Astrocyte (in vitro differentiated cells and primary cell): ENCODE results near the gene MIA. TPM values are rescaled to one million over a fixed set of nuclear protein-coding genes. Genes with fewer than 3 reads are reported as not detected.
"Not testable (repeated sequence)": the region's sequence is repeated elsewhere in the genome, so short reads cannot be mapped to it uniquely, and the experiment has no call there.

Experiments
- DNase-seq: peaks from one replicate; pipeline ENCODE4 v3.0.0-alpha.2; 2010; ENCODE audit warnings: low read depth
- FAIRE-seq: peaks from 2 replicates; lab custom pipeline; 2011; peaks lifted over from hg19 to GRCh38; lab: Jason Lieb, UNC
- H2AFZ ChIP-seq: 2 replicates; pipeline ENCODE4 v1.6.0; 2012; ENCODE audit warnings: low read depth, low read length, inconsistent platforms
- H3K27ac ChIP-seq: 2 replicates; pipeline ENCODE4 v1.5.1; 2011; ENCODE audit warnings: low read depth, low read length, inconsistent platforms
- H3K27me3 ChIP-seq: 2 replicates; pipeline ENCODE4 v1.6.0; 2011; ENCODE audit warnings: low read length, inconsistent platforms; ENCODE audit not compliant: insufficient read depth
- H3K36me3 ChIP-seq: 2 replicates; pipeline ENCODE4 v1.5.1; 2011; ENCODE audit warnings: low read length, inconsistent platforms; ENCODE audit not compliant: insufficient read depth
- H3K4me1 ChIP-seq: 2 replicates; pipeline ENCODE4 v1.5.1; 2011; ENCODE audit warnings: low read length, inconsistent platforms; ENCODE audit not compliant: insufficient read depth
- H3K4me2 ChIP-seq: 2 replicates; pipeline ENCODE4 v1.6.0; 2012; ENCODE audit warnings: low read length, inconsistent platforms
- H3K4me3 ChIP-seq: 2 replicates; pipeline ENCODE4 v1.5.1; 2011; ENCODE audit warnings: low read depth, mild to moderate bottlenecking, low read length, inconsistent platforms; ENCODE audit not compliant: insufficient read depth
- H3K79me2 ChIP-seq: 2 replicates; pipeline ENCODE4 v1.6.0; 2012; ENCODE audit warnings: mild to moderate bottlenecking, low read length, inconsistent platforms; ENCODE audit not compliant: insufficient read depth
- H3K9ac ChIP-seq: 2 replicates; pipeline ENCODE4 v1.6.0; 2012; ENCODE audit warnings: mild to moderate bottlenecking, low read length, inconsistent platforms
- H3K9me3 ChIP-seq: 2 replicates; pipeline ENCODE4 v1.5.1; 2012; ENCODE audit warnings: low read depth, mild to moderate bottlenecking, low read length, inconsistent platforms; ENCODE audit not compliant: insufficient read depth
- H4K20me1 ChIP-seq: 2 replicates; pipeline ENCODE4 v1.6.0; 2012; ENCODE audit warnings: low read length, inconsistent platforms; ENCODE audit not compliant: insufficient read depth
- H3K27ac Mint-ChIP-seq: one replicate; pipeline ENCODE4 v1.8.0; 2021; ENCODE audit warnings: mild to moderate bottlenecking, mixed read lengths; ENCODE audit not compliant: unreplicated experiment
- H3K27me3 Mint-ChIP-seq: one replicate; pipeline ENCODE4 v1.8.0; 2021; ENCODE audit warnings: low read depth, mixed read lengths; ENCODE audit not compliant: unreplicated experiment
- H3K36me3 Mint-ChIP-seq: one replicate; pipeline ENCODE4 v1.8.0; 2021; ENCODE audit warnings: low read depth, mixed read lengths; ENCODE audit not compliant: unreplicated experiment
- H3K4me1 Mint-ChIP-seq: one replicate; pipeline ENCODE4 v1.8.0; 2021; ENCODE audit warnings: low read depth, mixed read lengths; ENCODE audit not compliant: unreplicated experiment
- H3K4me3 Mint-ChIP-seq: one replicate; pipeline ENCODE4 v1.8.0; 2021; ENCODE audit warnings: mild to moderate bottlenecking, moderate library complexity, mixed read lengths; ENCODE audit not compliant: unreplicated experiment
- H3K9me3 Mint-ChIP-seq: one replicate; pipeline ENCODE4 v1.8.0; 2021; ENCODE audit warnings: mild to moderate bottlenecking, mixed read lengths; ENCODE audit not compliant: unreplicated experiment
- total RNA-seq: library from RNA; stranded (reverse); gene quantifications from 2 replicates; pipeline ENCODE4 v1.2.1, GENCODE V29; 2021

The MIA gene
- total RNA-seq, 1 donor from 2014 or later = 2.5 TPM

GRCh38 chr19:40825460-40826095 lies 50.3 kb downstream of the MIA start:
- Mint-ChIP-seq H3K36me3 (peaks cover 18% of the 10 kb centered on the region), H3K4me1 (peaks cover 18% of the 10 kb centered on the region)
- not testable (repeated sequence) for H3K27me3 Mint-ChIP-seq, H3K79me2 ChIP-seq, H3K27me3 ChIP-seq, H3K9me3 ChIP-seq, H3K9ac ChIP-seq, H3K4me2 ChIP-seq, H3K4me3 ChIP-seq, H3K27ac Mint-ChIP-seq, H3K27ac ChIP-seq, FAIRE-seq, H3K4me3 Mint-ChIP-seq, H2AFZ ChIP-seq, H3K36me3 ChIP-seq, H3K9me3 Mint-ChIP-seq, H3K4me1 ChIP-seq, DNase-seq, H4K20me1 ChIP-seq

GRCh38 chr19:40826312-40826698 lies 51.0 kb downstream of the MIA start:
- H4K20me1 ChIP-seq, H3K9ac ChIP-seq, H3K79me2 ChIP-seq, H3K27ac Mint-ChIP-seq, H3K27me3 Mint-ChIP-seq, H3K9me3 ChIP-seq, DNase-seq, H3K4me2 ChIP-seq, H2AFZ ChIP-seq, H3K36me3 ChIP-seq, H3K4me3 Mint-ChIP-seq, H3K4me1 ChIP-seq, H3K4me3 ChIP-seq, H3K27me3 ChIP-seq, H3K27ac ChIP-seq, FAIRE-seq: not testable (repeated sequence)
- peaks cover 18% of the 10 kb centered on the region for H3K4me1 Mint-ChIP-seq
- peaks cover 10% of the 10 kb centered on the region for H3K9me3 Mint-ChIP-seq
- peaks cover 18% of the 10 kb centered on the region for H3K36me3 Mint-ChIP-seq

DNA sequence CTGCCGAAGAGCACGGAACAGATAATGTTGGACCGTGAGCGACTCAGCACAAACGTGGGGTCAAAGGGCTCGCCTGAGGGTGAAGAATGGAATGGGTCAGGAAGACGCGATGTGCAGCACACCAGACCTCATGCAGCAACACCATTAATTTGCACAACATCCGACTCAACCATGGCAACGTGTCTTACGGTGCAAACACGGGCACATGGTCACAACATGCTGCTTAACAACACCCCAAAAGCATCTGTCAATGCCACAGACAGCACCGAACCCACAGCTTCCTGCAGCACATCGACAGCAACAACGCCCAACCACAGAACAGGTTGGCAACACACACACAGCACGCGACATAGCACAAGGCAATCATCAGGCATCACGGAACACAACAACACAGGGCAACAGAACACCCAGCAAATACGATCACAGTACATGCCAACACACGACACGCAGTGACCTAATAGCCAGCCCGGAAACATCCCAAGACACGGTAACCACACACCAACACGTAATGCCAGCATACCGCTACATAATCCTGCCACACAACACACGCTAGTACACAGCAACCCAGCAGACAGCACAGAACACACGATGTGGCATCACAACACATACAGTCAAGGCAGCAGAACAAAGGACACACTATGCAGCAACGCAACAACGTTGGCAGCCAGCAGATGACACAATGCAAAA lies 51.5 kb downstream of the MIA start:
- peaks cover 18% of the 10 kb centered on the region for H3K36me3 Mint-ChIP-seq
- not testable (repeated sequence) for H3K4me2 ChIP-seq, H3K9me3 ChIP-seq, H3K27me3 ChIP-seq, H3K9ac ChIP-seq, H4K20me1 ChIP-seq, FAIRE-seq, H3K4me3 ChIP-seq, DNase-seq, H3K27ac ChIP-seq, H3K4me3 Mint-ChIP-seq, H2AFZ ChIP-seq, H3K79me2 ChIP-seq, H3K27ac Mint-ChIP-seq, H3K27me3 Mint-ChIP-seq, H3K36me3 ChIP-seq, H3K4me1 ChIP-seq
- H3K9me3 Mint-ChIP-seq = peaks cover 10% of the 10 kb centered on the region
- H3K4me1 Mint-ChIP-seq = peaks cover 19% of the 10 kb centered on the region

Other genes with a start within 250 kb of the MIA start
- gene SHKBP1, start 198.6 kb upstream of the MIA start, total RNA-seq = 56.3 and 60.4 TPM in 2 replicates
- 46.9 and 63.5 TPM in 2 replicates for gene LTBP4, start 174.2 kb upstream of the MIA start, total RNA-seq
- gene NUMBL, start 84.9 kb upstream of the MIA start, total RNA-seq = 79.3 and 82.9 TPM in 2 replicates
- 26.0 and 29.4 TPM in 2 replicates for gene COQ8B, start 58.6 kb upstream of the MIA start, total RNA-seq
- 19.0 and 19.7 TPM in 2 replicates for gene ITPKC, start 58.4 kb upstream of the MIA start, total RNA-seq
- gene ACTMAP, start 25.0 kb upstream of the MIA start, total RNA-seq = 9.6 and 10.1 TPM in 2 replicates
- 60.0 and 67.0 TPM in 2 replicates for gene SNRPA, start 24.3 kb upstream of the MIA start, total RNA-seq
- gene RAB4B, start 2.7 kb downstream of the MIA start, total RNA-seq = 18.8 and 21.0 TPM in 2 replicates
- 82.1 and 84.6 TPM in 2 replicates for gene EGLN2, start 23.7 kb downstream of the MIA start, total RNA-seq
- not detected in 2 replicates for gene CYP2A6, start 74.9 kb downstream of the MIA start, total RNA-seq
- gene CYP2A7, start 106.7 kb downstream of the MIA start, total RNA-seq = not detected in 2 replicates
- not detected in 2 replicates for gene CYP2B6, start 215.8 kb downstream of the MIA start, total RNA-seq